HFF-Myc (cell line): Measurements from ENCODE around the gene PTGES3L.
A peak's percentile ranks its signal among the peaks of the same experiment; 100 is the strongest.
"Not testable (repeated sequence)": the region's sequence is repeated elsewhere in the genome, so short reads cannot be mapped to it uniquely, and the experiment has no call there.

Source experiments
- DNase-seq: peaks from one replicate; pipeline ENCODE4 v3.0.0-alpha.2; 2011; ENCODE audit warnings: low read depth; ENCODE audit errors: extremely low read depth
- H3K4me3 ChIP-seq: replicated peaks from 2 replicates; pipeline ENCODE4 v1.5.1; 2011; ENCODE audit warnings: low read depth, mild to moderate bottlenecking, control low read depth, low read length
- TF ChIP-seq, protein P1 (sequence below): IDR thresholded peaks from 2 replicates; pipeline ENCODE4 v1.5.1; 2012; ENCODE audit warnings: mild to moderate bottlenecking, low read depth, low read length, control low read depth; ENCODE audit errors: missing control alignments

Gene PTGES3L

DNA sequence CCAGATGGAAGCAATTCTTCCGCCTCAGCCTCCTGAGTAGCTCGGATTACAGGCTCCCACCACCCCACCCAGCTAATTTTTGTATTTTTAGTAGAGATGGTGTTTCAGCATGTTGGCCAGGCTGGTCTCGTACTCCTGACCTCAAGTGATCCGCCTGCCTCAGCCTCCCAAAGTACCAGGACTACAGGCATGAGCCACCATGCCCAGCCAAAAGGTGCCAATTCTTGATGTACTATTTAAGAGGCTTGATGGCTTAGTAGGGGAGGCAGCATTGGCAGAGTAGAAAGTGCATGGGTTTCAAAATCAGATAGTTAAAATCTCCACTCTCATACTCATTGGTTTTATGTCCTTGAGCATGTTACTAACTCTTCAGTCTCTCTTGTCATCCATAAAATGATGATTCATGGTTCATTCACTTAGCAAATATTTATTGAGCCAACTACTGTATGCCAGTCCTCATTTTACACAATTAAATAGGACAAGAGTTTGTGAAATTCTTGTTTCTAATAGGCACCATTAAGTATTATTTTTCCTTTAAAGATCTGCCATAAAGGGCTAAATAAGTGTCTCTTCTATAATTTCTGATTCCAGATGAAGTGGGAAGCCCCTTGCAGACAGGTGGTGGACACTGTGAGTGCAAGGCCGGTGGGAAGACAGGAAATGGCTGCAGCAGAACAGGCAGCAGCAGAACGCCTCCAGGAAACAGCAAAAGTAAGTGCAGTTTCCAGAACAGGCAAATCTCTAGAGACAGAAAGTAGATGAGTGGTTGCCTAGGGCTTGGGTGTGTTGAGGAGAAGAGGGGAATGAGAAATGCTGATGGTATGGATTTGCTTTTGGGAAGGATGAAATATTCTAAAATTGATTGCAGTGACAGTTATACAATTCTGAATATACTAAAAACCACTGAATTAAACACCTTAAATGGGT is 10.1 kb upstream of the PTGES3L start:
- DNase-seq: no peak
- H3K4me3 ChIP-seq: no peak overlapping the region
- TF ChIP-seq, protein P1, sequence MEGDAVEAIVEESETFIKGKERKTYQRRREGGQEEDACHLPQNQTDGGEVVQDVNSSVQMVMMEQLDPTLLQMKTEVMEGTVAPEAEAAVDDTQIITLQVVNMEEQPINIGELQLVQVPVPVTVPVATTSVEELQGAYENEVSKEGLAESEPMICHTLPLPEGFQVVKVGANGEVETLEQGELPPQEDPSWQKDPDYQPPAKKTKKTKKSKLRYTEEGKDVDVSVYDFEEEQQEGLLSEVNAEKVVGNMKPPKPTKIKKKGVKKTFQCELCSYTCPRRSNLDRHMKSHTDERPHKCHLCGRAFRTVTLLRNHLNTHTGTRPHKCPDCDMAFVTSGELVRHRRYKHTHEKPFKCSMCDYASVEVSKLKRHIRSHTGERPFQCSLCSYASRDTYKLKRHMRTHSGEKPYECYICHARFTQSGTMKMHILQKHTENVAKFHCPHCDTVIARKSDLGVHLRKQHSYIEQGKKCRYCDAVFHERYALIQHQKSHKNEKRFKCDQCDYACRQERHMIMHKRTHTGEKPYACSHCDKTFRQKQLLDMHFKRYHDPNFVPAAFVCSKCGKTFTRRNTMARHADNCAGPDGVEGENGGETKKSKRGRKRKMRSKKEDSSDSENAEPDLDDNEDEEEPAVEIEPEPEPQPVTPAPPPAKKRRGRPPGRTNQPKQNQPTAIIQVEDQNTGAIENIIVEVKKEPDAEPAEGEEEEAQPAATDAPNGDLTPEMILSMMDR: no peak

DNA sequence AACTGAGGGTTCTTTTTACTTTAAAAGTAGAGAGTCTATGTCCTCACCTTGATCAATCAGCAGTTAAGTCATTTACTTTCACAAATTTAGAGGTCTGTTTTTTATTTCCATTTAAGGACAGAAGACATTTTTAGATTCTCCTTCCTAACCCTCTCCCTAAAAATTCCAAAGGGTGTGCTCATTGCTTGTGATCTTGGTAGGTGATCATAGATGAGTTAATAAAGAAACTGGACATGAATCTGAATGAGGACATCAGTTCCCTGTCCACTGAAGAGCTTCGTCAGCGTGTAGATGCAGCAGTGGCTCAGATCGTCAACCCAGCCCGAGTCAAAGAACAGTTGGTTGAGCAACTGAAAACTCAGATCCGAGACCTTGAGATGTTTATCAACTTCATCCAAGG is 9.3 kb upstream of the PTGES3L start:
- DNase-seq: no peak
- TF ChIP-seq, protein P1: no peak
- no peak overlapping the region for H3K4me3 ChIP-seq

DNA sequence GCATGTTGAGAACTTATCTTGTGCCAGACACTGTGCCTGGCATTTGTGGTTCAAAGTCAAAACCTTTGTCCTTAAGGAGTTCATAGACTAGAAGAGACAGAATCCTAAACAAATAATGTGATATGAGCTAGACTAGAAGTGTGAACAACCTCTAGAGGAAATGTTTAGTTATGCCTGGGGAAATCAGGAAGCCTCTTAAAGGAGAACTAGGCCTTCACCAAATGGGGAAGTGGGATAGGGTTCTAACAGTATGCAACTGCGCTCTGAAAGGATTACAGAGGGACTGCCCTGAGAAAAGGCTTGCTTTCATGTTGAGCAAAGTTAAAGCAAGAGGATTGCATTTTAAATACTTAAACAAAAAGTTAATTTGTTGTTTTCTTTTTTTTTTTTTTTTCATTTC is 5.3 kb upstream of the PTGES3L start:
- TF ChIP-seq, protein P1: no peak
- no peak for DNase-seq
- no peak overlapping the region for H3K4me3 ChIP-seq

GRCh38 chr17:42982266-42982665 is 2.4 kb upstream of the PTGES3L start:
- no peak for DNase-seq
- TF ChIP-seq, protein P1: no peak
- no peak overlapping the region for H3K4me3 ChIP-seq

DNA sequence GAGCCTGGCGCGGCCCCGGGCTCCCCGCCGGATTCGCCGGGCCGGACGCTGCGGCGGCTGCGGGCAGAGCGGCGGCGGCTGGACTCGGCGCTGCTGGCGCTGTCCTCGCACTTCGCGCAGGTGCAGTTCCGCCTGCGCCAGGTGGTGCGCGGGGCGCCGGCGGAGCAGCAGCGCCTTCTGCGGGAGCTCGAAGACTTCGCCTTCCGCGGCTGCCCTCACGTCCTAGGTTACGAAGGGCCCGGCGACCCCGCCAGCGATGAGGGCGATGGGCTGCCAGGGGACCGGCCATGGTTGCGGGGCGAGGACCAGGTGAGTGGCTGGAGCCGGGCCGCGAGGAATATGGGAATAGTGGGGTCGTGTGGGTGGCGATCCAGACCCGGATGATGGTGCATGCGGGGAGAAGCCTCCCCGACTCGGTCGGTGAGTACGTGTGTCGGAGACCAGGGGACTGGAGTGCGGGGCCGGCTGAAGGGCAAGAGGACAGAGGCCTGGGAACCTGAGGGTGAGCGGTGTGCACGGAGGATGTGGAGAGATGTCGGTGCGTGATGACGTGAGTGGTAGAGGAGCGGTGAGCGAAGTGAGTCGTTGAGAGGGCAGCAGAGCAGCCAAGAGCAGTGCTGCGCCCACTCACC is 1.0 kb upstream of the PTGES3L start:
- peak overlapping the region; percentile 88 for H3K4me3 ChIP-seq
- DNase-seq: no peak
- TF ChIP-seq, protein P1: no peak

- DNase-seq: no peak
- TF ChIP-seq, protein P1: no peak
Measured at GRCh38 chr17:42980274-42980765, 440 bp upstream of the PTGES3L start, which contains the start of gene RUNDC1. Gene RUNDC1, plus strand, starts transcription at chr17:42980565. Its CDS starts 12 bp downstream, at chr17:42980577.

GRCh38 chr17:42975701-42976100 is 4.2 kb downstream of the PTGES3L start:
- not testable (repeated sequence) for H3K4me3 ChIP-seq, DNase-seq

More at GRCh38 chr17:42980274-42980765, 440 bp upstream of the PTGES3L start, which contains the start of gene RUNDC1:
- peak within 1 kb of the TSS; percentile 88 for H3K4me3 ChIP-seq
